Measurements from ENCODE around the gene SMIM38.
"Not testable (repeated sequence)": the region's sequence is repeated elsewhere in the genome, so short reads cannot be mapped to it uniquely, and the experiment has no call there.

Gene SMIM38

GRCh38 chr11:69141742-69142141 lies 14.0 kb upstream of the SMIM38 start:
- no peak for DNase-seq

- no peak for DNase-seq
Observed at GRCh38 chr11:69142895-69143294, 12.8 kb upstream of the SMIM38 start.

- no peak for DNase-seq
Observed at GRCh38 chr11:69144316-69145049, 11.3 kb upstream of the SMIM38 start.

GRCh38 chr11:69145050-69145380 lies 10.7 kb upstream of the SMIM38 start:
- no peak for DNase-seq

GRCh38 chr11:69148377-69148762 lies 7.4 kb upstream of the SMIM38 start:
- DNase-seq, result no peak

- no peak for DNase-seq
Observed at GRCh38 chr11:69148806-69149205, 6.9 kb upstream of the SMIM38 start.

- DNase-seq, result not testable (repeated sequence)
Observed at GRCh38 chr11:69149338-69150045, 6.2 kb upstream of the SMIM38 start.

- DNase-seq, result no peak
Observed at GRCh38 chr11:69150175-69150574, 5.6 kb upstream of the SMIM38 start.

GRCh38 chr11:69151836-69152235 lies 3.9 kb upstream of the SMIM38 start:
- no peak for DNase-seq

GRCh38 chr11:69152733-69153421 lies 2.9 kb upstream of the SMIM38 start:
- DNase-seq, result no peak

GRCh38 chr11:69153661-69154060 lies 2.1 kb upstream of the SMIM38 start:
- no peak for DNase-seq

- DNase-seq, result no peak
Observed at GRCh38 chr11:69154211-69154913, 1.4 kb upstream of the SMIM38 start.

- DNase-seq, result no peak
Observed at GRCh38 chr11:69154938-69155301, 815 bp upstream of the SMIM38 start.

- no peak for DNase-seq
Observed at GRCh38 chr11:69156235-69156639, 502 bp downstream of the SMIM38 start.

GRCh38 chr11:69156673-69157155 lies 979 bp downstream of the SMIM38 start:
- no peak for DNase-seq

- no peak for DNase-seq
Observed at GRCh38 chr11:69157156-69157821, 1.6 kb downstream of the SMIM38 start.

- no peak for DNase-seq
Observed at GRCh38 chr11:69157822-69158231, 2.1 kb downstream of the SMIM38 start.

GRCh38 chr11:69158301-69159149 lies 2.8 kb downstream of the SMIM38 start:
- DNase-seq, result no peak

- DNase-seq, result no peak
Observed at GRCh38 chr11:69159150-69159852, 3.6 kb downstream of the SMIM38 start.

- DNase-seq, result no peak
Observed at GRCh38 chr11:69160296-69161116, 4.8 kb downstream of the SMIM38 start.
